A673 (cell line): ENCODE data around the gene EIF5AL1. TPM values are rescaled to one million over a fixed set of nuclear protein-coding genes. Genes with fewer than 3 reads are reported as not detected.

ENCODE experiments used
- BruUV-seq: library from RNA; stranded (reverse); fragments of 400-500 nt; replicated peaks from 2 replicates; lab custom pipeline; 2021; lab: Mats Ljungman, UMichigan
- CTCF ChIA-PET: fragments of 300-600 bp; sonication (Branson Sonifier 250); formaldehyde crosslinking; loops from one replicate; lab custom pipeline; 2022; ENCODE audit warnings: antibody characterized with exemption; lab: Charles Lee
- POLR2A ChIA-PET: fragments of 300-600 bp; sonication (Branson Sonifier 250); formaldehyde crosslinking; loops from one replicate; lab custom pipeline; 2022; ENCODE audit warnings: antibody characterized with exemption; ENCODE audit not compliant: low non-redundant PET; lab: Charles Lee
- DNase-seq: peaks from one replicate; pipeline ENCODE4 v3.0.0-alpha.2; 2015; ENCODE audit warnings: low spot score
- H3K27ac ChIP-seq: fragments of 200-600 bp; sonication (generic); 2 replicates; pipeline ENCODE4 v1.5.1; 2016; ENCODE audit warnings: mixed run types, low read depth, mild to moderate bottlenecking, mixed read lengths, antibody characterized with exemption, low read length; ENCODE audit not compliant: poor library complexity, severe bottlenecking
- H3K27me3 ChIP-seq: fragments of 200-600 bp; sonication (generic); replicated peaks from 2 replicates; pipeline ENCODE4 v1.6.1; 2017; ENCODE audit warnings: mixed run types, low read depth, mild to moderate bottlenecking, mixed read lengths, antibody characterized with exemption, low read length; ENCODE audit not compliant: insufficient read depth, poor library complexity
- H3K36me3 ChIP-seq: fragments of 200-600 bp; sonication (generic); 2 replicates; pipeline ENCODE4 v1.6.1; 2016; ENCODE audit warnings: mixed run types, mild to moderate bottlenecking, mixed read lengths, antibody characterized with exemption, low read length; ENCODE audit not compliant: insufficient read depth, poor library complexity, severe bottlenecking
- H3K4me1 ChIP-seq: fragments of 200-600 bp; sonication (generic); 2 replicates; pipeline ENCODE4 v1.6.1; 2017; ENCODE audit warnings: mixed run types, mild to moderate bottlenecking, mixed read lengths, antibody characterized with exemption, low read length; ENCODE audit not compliant: insufficient read depth, poor library complexity, severe bottlenecking
- H3K4me3 ChIP-seq: fragments of 200-600 bp; sonication (generic); 2 replicates; pipeline ENCODE4 v1.5.1; 2016; ENCODE audit warnings: low read depth, mixed run types, mild to moderate bottlenecking, mixed read lengths, low read length; ENCODE audit not compliant: poor library complexity, severe bottlenecking
- H3K9me3 ChIP-seq: fragments of 200-600 bp; sonication (generic); 2 replicates; pipeline ENCODE4 v1.6.1; 2016; ENCODE audit warnings: mixed run types, low read depth, mild to moderate bottlenecking, mixed read lengths, antibody characterized with exemption, low read length; ENCODE audit not compliant: poor library complexity, severe bottlenecking
- EZH2 ChIP-seq: fragments of 200-600 bp; sonication (generic); IDR thresholded peaks from 2 replicates; pipeline ENCODE4 v1.6.1; 2017; ENCODE audit warnings: borderline replicate concordance, low read depth, mild to moderate bottlenecking, mixed read lengths, antibody characterized with exemption, low read length; ENCODE audit not compliant: poor library complexity, severe bottlenecking
- intact Hi-C: fragments of 100-400 bp; cut with micrococcal nuclease; formaldehyde crosslinking; loops from one replicate; pipeline ENCODE4 v1.10.0; 2022; ENCODE audit not compliant: unreplicated experiment
- total RNA-seq: library from RNA; stranded (reverse); gene quantifications from 2 replicates; pipeline ENCODE4 v1.2.3, GENCODE V29; 2021
- TF ChIP-seq, protein P1 (sequence below): fragments of 300-800, 200-600 bp; sonication (generic); conservative IDR thresholded peaks from 2 replicates; pipeline ENCODE4 v1.5.1; 2017; ENCODE audit warnings: low read depth, mild to moderate bottlenecking, antibody characterized with exemption, low read length, moderate library complexity, mixed read lengths

Gene EIF5AL1
- total RNA-seq, 1 experiment from 2014 or later = 2.7 TPM

DNA sequence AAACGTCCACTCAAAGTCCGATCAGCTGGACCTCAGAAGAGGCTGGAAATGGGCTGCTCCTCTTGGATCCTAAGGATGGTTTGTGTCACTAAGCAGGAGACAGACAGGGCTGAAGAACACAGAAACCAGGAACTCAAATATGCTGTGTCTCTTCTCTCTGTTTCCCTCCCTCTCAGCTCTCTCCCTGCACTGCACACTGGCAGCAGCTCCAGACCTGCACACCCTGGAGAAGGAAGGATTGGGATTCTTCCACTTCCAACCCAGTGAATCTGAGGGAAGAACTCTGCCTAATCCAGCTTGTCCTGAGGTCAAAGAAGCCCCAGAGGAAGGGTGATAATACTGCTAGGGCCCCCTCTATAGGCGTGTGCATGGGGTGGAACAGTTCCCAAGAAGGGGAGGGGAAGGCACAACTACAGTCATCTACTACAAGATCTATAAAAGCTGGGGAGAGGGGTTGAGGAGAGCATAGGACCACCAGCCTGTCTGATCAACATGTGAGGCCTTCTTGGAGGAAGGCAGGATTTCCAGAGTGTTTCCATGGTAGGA lies 44.2 kb upstream of the EIF5AL1 start:
- Histone ChIP-seq H3K4me3 (no peak overlapping the region), H3K27me3 (no peaks in the 10 kb centered on the region), H3K4me1 (no peaks in the 10 kb centered on the region), H3K36me3 (no peaks in the 10 kb centered on the region), H3K9me3 (no peaks in the 10 kb centered on the region), H3K27ac (no peak overlapping the region)
- ChIA-PET POLR2A (interaction anchor here (0.7 kb wide), 1 partner anchor 692 kb away, joined by 10 read pairs; no protein-coding TSS in a partner anchor), CTCF (interaction anchor here (0.6 to 1.2 kb wide), 8 partner anchors 11 to 96 kb away, joined by 3 to 26 read pairs (median 6); no protein-coding TSS in a partner anchor)
- TF ChIP-seq EZH2 = no peak
- TF ChIP-seq, protein P1, sequence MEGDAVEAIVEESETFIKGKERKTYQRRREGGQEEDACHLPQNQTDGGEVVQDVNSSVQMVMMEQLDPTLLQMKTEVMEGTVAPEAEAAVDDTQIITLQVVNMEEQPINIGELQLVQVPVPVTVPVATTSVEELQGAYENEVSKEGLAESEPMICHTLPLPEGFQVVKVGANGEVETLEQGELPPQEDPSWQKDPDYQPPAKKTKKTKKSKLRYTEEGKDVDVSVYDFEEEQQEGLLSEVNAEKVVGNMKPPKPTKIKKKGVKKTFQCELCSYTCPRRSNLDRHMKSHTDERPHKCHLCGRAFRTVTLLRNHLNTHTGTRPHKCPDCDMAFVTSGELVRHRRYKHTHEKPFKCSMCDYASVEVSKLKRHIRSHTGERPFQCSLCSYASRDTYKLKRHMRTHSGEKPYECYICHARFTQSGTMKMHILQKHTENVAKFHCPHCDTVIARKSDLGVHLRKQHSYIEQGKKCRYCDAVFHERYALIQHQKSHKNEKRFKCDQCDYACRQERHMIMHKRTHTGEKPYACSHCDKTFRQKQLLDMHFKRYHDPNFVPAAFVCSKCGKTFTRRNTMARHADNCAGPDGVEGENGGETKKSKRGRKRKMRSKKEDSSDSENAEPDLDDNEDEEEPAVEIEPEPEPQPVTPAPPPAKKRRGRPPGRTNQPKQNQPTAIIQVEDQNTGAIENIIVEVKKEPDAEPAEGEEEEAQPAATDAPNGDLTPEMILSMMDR = no peak
- intact Hi-C loops = loop anchor here (5.0 kb wide), 1 partner anchor 66 kb away; no protein-coding TSS in a partner anchor
- no TSS peak for BruUV-seq
- DNase-seq = no peak

DNA sequence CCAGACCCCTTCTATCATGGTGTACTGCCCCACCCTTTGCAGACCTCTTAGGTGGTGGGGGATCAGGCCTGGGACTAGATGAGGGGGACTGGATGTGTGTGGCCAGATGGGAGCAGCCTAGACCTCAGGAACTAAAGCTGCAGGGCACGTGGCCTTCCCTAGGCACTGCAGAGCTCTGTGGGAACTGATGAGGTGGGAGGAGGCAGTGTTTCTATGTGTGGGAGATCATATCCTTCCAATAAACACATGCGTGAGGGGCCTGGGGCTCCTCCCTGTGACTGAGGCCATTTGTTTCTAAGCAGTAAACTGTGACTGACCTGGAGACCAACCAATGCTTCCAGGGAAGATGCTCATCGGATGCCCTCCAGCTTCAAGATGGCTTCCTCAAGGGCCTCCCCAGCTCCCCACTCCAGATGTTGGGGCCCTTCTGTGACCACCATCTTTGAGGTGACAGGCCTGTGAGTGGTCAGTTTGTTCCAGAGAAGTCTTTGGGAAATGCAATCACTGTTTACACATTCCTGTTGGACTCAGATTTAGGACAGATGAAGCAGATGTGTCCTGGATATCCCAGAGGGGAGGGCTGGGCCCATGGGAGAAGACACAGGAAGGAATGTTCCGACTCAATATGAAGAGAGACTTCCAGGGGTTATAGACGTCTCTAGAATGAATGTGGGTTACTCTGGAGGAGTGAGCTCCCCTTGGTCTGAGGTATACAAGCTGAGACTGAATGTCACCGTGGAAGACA lies 43.3 kb upstream of the EIF5AL1 start:
- ChIA-PET CTCF (no interaction called here), POLR2A (no interaction called here)
- Histone ChIP-seq H3K27me3 (no peaks in the 10 kb centered on the region), H3K9me3 (no peaks in the 10 kb centered on the region), H3K4me1 (no peaks in the 10 kb centered on the region), H3K36me3 (no peaks in the 10 kb centered on the region), H3K4me3 (no peak overlapping the region), H3K27ac (no peak overlapping the region)
- intact Hi-C loops = loop anchor here (5.0 kb wide), 1 partner anchor 67 kb away; no protein-coding TSS in a partner anchor
- BruUV-seq = no TSS peak
- TF ChIP-seq, protein P1 = no peak
- no peak for TF ChIP-seq EZH2
- no peak for DNase-seq

DNA sequence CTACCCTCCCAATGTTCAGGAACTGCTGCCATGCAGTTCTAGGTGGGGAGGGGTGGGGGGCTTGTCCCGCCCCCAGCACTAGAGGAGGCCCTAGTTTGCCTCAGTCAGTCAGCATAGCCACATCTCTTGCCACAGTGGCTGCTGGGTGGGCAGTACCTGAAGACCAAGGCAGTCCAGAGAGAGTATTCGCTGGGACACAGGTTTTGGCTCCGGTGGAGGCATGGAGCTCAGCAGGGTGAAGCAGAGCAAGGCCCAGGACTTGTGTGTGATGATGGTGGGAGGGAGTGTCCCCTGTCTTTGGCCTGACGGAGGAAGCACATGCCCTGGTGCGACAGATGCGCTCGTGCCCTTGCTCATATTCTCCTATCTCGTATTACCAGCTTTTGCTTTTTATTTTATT lies 42.2 kb upstream of the EIF5AL1 start:
- no TSS peak for BruUV-seq
- Histone ChIP-seq H3K4me3 (no peak overlapping the region), H3K9me3 (no peaks in the 10 kb centered on the region), H3K27me3 (no peaks in the 10 kb centered on the region), H3K27ac (no peak overlapping the region), H3K4me1 (no peaks in the 10 kb centered on the region), H3K36me3 (no peaks in the 10 kb centered on the region)
- no peak for TF ChIP-seq EZH2
- TF ChIP-seq, protein P1 = no peak
- ChIA-PET POLR2A (no interaction called here), CTCF (no interaction called here)
- intact Hi-C loops = no loop called here
- no peak for DNase-seq
